BLaER1 treated with 17β-estradiol and CSF1 and Interleukin-3, amounts not matched to agents 10 nM and 100 nM (cell line): ENCODE results near the gene STPG1.

Experiments
- H3K27ac ChIP-seq, 11 experiments: shearing (Covaris generic); formaldehyde crosslinking; 2 replicates each; pipeline ENCODE4 v1.8.1; 2022
- H3K27me3 ChIP-seq, 11 experiments: shearing (Covaris generic); formaldehyde crosslinking; 2 replicates each; pipeline ENCODE4 v1.8.1; 2022
- H3K36me3 ChIP-seq, 11 experiments: shearing (Covaris generic); formaldehyde crosslinking; 2 replicates each; pipeline ENCODE4 v1.8.1; 2022
- H3K4me1 ChIP-seq, 10 experiments: shearing (Covaris generic); formaldehyde crosslinking; 2 replicates each; pipeline ENCODE4 v1.8.1; 2022
- H3K4me2 ChIP-seq, 11 experiments: shearing (Covaris generic); formaldehyde crosslinking; 2 replicates each; pipeline ENCODE4 v1.8.1; 2022
- H3K4me3 ChIP-seq, 10 experiments: shearing (Covaris generic); formaldehyde crosslinking; 2 replicates each; pipeline ENCODE4 v1.8.1; 2022
- H3K9ac ChIP-seq, 11 experiments: shearing (Covaris generic); formaldehyde crosslinking; 2 replicates each; pipeline ENCODE4 v1.8.1; 2022
- H3K9me3 ChIP-seq, 11 experiments: shearing (Covaris generic); formaldehyde crosslinking; replicated peaks in 1 of 11; 2 replicates each; pipeline ENCODE4 v1.8.1; 2022
- H4K20me1 ChIP-seq, 11 experiments: shearing (Covaris generic); formaldehyde crosslinking; 2 replicates each; pipeline ENCODE4 v1.8.1; 2022
- Cebpa-rat ChIP-seq, 11 experiments: shearing (Covaris generic); IDR thresholded peaks; 2 replicates each; pipeline ENCODE4 v1.8.1; 2022

Gene STPG1

DNA sequence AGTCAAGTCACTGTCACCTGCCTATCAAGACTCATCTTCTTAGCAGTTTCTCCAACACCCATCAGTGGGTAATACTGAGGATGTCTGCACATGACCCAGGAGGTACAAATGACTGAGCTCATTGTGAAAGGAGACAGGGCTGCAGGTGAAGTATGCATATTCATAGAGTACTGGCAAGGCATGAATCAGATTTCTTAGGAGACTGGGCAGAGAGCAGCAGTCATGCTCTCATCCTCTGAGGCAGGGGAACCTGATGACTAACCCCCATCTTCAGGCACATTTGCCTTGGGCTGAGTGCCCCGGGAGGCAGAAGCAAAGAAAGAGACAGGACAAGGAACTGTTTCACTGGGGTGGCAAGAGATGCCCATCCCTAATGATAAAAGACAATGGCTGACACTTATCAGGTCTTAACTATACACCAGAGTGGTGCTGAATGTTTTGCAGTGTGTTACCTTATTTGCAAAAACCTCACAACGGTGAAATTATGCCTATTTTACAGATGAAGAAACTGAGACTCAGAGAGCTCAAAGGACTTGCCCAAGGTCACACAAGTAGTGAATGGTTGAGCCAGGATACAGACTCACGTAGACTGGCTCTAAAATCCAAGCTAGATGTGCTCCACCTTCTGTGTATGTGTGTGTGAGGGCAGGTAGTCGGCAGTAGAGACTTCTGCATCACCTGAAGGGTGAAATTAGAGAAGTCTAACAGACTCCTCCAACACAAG is 103.7 kb downstream of the STPG1 start:
- H3K27me3 ChIP-seq = peaks cover 4 to 68% (median 33%) of the 10 kb centered on the region in 11 experiments; a peak in 18 of 22 replicates
- TF ChIP-seq Cebpa-rat (IDR thresholded peaks at IDR 0.05) = no peak
- no peaks in the 10 kb centered on the region for H3K9me3 ChIP-seq
- peaks cover 0 to 2% (median 0%) of the 10 kb centered on the region in 11 experiments; a peak in 2 of 22 replicates for H4K20me1 ChIP-seq
- no peak overlapping the region for H3K4me2 ChIP-seq
- H3K4me3 ChIP-seq = no peak overlapping the region
- H3K27ac ChIP-seq = no peak overlapping the region
- no peak overlapping the region for H3K9ac ChIP-seq
- no peaks in the 10 kb centered on the region for H3K36me3 ChIP-seq
- H3K4me1 ChIP-seq = no peaks in the 10 kb centered on the region

DNA sequence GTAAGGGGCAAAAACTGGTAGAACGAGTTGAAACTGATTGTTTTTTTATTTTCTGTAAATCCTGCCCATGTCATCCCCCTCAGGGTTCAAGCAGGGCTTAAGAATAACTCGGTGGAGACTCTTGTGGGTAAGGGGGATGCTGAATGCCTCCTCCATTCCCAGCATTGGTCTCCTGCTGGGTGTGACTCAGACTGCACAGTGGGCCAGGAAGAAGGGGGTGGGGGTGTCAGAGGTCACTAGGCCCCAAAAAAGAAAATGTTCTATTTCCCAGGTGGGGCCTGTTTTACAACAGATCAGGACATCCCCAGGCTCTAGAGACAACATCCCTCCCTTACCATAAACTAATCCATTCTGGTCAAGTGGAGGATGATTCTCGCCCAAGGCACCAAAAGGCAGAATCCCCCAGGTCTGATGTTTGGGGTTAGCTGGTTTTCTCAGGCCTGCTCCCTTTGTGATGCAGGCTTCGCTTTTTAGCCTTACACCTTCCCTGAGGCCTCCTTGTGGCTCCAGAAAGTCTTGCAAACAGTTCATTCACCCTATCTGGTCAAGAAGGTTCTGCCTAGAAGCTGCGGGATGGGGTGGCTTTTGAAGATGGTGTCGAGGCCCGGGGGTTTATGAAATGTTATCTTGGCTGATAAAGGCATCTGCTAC is 105.1 kb downstream of the STPG1 start:
- no peaks in the 10 kb centered on the region; a peak in 2 of 22 replicates for H4K20me1 ChIP-seq
- H3K27me3 ChIP-seq = peaks cover 4 to 65% (median 30%) of the 10 kb centered on the region in 11 experiments; a peak in 16 of 22 replicates
- no peaks in the 10 kb centered on the region for H3K36me3 ChIP-seq
- no peak overlapping the region for H3K27ac ChIP-seq
- TF ChIP-seq Cebpa-rat (IDR thresholded peaks at IDR 0.05) = no peak
- H3K4me2 ChIP-seq = no peak overlapping the region
- H3K9ac ChIP-seq = no peak overlapping the region
- no peaks in the 10 kb centered on the region for H3K4me1 ChIP-seq
- H3K4me3 ChIP-seq = no peak overlapping the region
- H3K9me3 ChIP-seq = no peaks in the 10 kb centered on the region
